Colonic mucosa (tissue), 4 donors: Measurements from ENCODE around the gene DAPK1. TPM values are rescaled to one million over a fixed set of nuclear protein-coding genes. Genes with fewer than 3 reads are reported as not detected.

ENCODE experiments used
- DNase-seq: peaks from one replicate; pipeline ENCODE4 v3.0.0-alpha.2; 2020
- H3K27ac ChIP-seq: fragments of 200-600 bp; one replicate; pipeline ENCODE4 v1.8.0; 2021
- H3K27me3 ChIP-seq: fragments of 200-600 bp; one replicate; pipeline ENCODE4 v1.8.0; 2021
- H3K36me3 ChIP-seq: fragments of 200-600 bp; one replicate; pipeline ENCODE4 v1.8.0; 2021
- H3K4me1 ChIP-seq: fragments of 200-600 bp; one replicate; pipeline ENCODE4 v1.8.0; 2021; ENCODE audit warnings: mild to moderate bottlenecking
- H3K4me3 ChIP-seq: fragments of 200-600 bp; one replicate; pipeline ENCODE4 v1.8.0; 2021
- H3K9ac ChIP-seq, 2 donors: one replicate each; pipeline ENCODE4 v1.7.0; 2013; ENCODE audit warnings: control low read depth in 2 of 2, low read depth in 2 of 2, low read length in 2 of 2
- H3K9me3 ChIP-seq: fragments of 200-600 bp; one replicate; pipeline ENCODE4 v1.8.0; 2021
- intact Hi-C: fragments of 100-400 bp; cut with DNase I; formaldehyde crosslinking; loops from one replicate; pipeline ENCODE4 v1.14.1; 2022
- total RNA-seq, 2 donors: library from RNA; stranded (reverse); fragmentation: NEBNext Ultra II Directional in 1 of 2; extraction: Animal tissue kit (Norgen Biotek cat#: 25700) in 1 of 2; gene quantifications; one replicate each; pipeline ENCODE4 v1.2.1, GENCODE V29; 2021
- TF ChIP-seq, protein P1 (sequence below): fragments of 200-600 bp; IDR thresholded peaks from one replicate; pipeline ENCODE4 v1.8.0; 2022; ENCODE audit warnings: antibody characterized with exemption, mild to moderate bottlenecking
- donor health status: healthy.
- donor health status: DM: no; HTN: no; CAD: no.
- donor health status: DM: no; HTN: no; CAD: no.

Gene DAPK1
- total RNA-seq, 2 donors from 2014 or later: 7.9 to 17.5 TPM

DNA sequence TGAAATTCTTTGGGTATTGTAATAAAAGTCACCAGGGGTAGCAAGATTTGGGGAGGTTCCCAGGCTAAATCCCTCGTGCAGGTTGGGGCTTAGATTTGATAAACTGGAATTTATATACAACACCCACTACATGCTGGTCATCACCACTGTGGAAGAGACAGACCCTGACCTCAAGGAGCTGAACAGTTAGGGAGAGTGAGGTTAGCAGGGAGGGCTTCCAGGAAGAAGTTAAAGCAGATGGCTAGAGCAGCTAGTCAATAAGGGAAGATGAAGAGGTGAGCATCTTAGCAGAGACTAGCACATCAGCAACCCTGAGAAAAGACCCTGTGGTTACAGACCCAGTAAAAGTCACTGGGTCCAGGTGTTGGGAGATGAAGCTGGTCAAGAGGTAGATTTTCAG, 234.7 kb downstream of the DAPK1 start:
- no peak overlapping the region for H3K27ac ChIP-seq
- intact Hi-C loops: no loop called here
- no peaks in the 10 kb centered on the region for H3K9me3 ChIP-seq
- H3K9ac ChIP-seq: no peak overlapping the region
- no peaks in the 10 kb centered on the region for H3K27me3 ChIP-seq
- TF ChIP-seq, protein P1, sequence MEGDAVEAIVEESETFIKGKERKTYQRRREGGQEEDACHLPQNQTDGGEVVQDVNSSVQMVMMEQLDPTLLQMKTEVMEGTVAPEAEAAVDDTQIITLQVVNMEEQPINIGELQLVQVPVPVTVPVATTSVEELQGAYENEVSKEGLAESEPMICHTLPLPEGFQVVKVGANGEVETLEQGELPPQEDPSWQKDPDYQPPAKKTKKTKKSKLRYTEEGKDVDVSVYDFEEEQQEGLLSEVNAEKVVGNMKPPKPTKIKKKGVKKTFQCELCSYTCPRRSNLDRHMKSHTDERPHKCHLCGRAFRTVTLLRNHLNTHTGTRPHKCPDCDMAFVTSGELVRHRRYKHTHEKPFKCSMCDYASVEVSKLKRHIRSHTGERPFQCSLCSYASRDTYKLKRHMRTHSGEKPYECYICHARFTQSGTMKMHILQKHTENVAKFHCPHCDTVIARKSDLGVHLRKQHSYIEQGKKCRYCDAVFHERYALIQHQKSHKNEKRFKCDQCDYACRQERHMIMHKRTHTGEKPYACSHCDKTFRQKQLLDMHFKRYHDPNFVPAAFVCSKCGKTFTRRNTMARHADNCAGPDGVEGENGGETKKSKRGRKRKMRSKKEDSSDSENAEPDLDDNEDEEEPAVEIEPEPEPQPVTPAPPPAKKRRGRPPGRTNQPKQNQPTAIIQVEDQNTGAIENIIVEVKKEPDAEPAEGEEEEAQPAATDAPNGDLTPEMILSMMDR: no peak
- no peaks in the 10 kb centered on the region for H3K36me3 ChIP-seq
- H3K4me1 ChIP-seq: no peaks in the 10 kb centered on the region
- H3K4me3 ChIP-seq: no peak overlapping the region
- no peak for DNase-seq

DNA sequence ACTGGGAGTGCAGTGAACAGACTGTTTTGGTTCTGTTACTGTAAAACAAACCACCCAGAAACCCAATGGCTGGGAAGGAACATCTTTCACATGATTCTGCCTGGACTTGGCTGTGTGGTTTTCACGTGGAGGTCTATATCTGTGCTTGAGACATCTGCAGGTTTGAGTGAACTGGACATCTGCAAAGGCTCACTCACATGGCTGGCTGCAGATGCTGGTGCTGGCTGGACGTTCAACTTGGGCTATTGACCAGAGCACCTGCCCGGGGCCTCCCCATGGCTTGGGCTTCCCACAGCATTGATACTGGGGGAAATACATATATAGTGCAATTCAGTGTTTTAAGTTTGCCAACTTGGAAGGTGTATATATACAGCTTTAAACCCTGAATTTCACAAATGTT, 235.1 kb downstream of the DAPK1 start:
- TF ChIP-seq, protein P1: no peak

DNA sequence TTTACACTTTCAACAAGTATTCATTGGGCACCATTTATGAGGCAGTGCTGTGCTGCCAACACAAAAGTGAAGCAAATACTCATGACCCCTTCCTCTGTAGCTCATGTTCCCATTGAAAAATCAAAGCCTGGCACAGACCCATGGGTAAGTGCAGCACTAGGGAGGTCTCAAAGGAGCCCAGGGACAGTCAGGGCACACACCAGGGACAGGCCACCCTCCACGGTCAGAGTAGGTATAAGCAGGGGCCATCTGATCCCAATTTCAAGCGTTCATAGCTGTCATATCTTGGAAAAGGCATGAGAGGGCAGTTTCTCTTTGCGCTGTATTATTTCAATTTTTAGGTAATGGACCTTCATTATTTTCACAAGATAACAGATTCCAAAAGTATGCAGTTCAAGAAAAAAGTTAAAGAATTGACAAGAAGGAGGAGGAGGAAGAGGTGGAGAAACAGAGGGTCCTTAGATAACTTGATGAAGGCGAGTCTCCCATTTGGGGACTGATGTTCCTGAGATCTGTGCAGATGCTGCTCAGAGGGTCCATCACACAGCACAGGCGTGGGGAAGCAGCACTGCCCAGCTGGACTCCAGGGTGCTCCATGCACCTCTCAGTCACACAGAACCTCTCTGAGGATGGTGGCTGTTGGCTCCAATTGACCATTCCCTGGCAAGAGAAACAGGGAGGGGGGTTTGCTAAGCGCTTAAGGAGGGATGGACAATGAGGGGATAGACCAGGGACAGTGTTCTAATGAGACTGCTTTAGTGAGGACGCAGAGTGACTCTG, 235.8 kb downstream of the DAPK1 start:
- no peak overlapping the region for H3K27ac ChIP-seq
- H3K36me3 ChIP-seq: no peaks in the 10 kb centered on the region
- intact Hi-C loops: no loop called here
- no peak overlapping the region for H3K4me3 ChIP-seq
- no peak for DNase-seq
- no peak overlapping the region for H3K9ac ChIP-seq
- TF ChIP-seq, protein P1: no peak
- no peaks in the 10 kb centered on the region for H3K9me3 ChIP-seq
- H3K4me1 ChIP-seq: no peaks in the 10 kb centered on the region
- H3K27me3 ChIP-seq: no peaks in the 10 kb centered on the region

More for the DNA sequence above, 235.1 kb downstream of the DAPK1 start:
- no peaks in the 10 kb centered on the region for H3K9me3 ChIP-seq
- H3K9ac ChIP-seq: no peak overlapping the region
- DNase-seq: no peak
- no peak overlapping the region for H3K4me3 ChIP-seq
- H3K36me3 ChIP-seq: no peaks in the 10 kb centered on the region
- intact Hi-C loops: no loop called here
- H3K4me1 ChIP-seq: no peaks in the 10 kb centered on the region
- no peak overlapping the region for H3K27ac ChIP-seq
- no peaks in the 10 kb centered on the region for H3K27me3 ChIP-seq

DNA sequence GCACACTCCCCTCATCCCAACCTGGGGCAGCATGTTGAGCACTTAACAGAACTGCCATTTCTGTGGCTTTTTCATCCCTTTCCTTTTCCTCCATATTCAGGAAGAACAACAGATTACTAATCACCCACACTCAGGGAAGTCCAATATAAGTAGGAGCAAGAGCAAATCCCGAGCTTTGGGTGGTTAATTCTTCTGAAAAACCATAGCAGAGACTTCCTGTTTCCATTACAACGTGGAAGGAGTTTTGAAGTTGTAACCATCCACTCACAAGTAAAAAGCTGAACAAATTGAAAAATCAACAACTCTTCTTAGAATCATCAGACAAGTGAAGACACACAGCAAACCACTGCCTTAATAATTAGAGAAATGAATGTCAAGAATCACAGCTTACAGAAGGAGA, 236.4 kb downstream of the DAPK1 start:
- Histone ChIP-seq H3K27ac (no peak overlapping the region), H3K36me3 (no peaks in the 10 kb centered on the region), H3K27me3 (no peaks in the 10 kb centered on the region), H3K4me1 (no peaks in the 10 kb centered on the region), H3K9ac (no peak overlapping the region), H3K9me3 (no peaks in the 10 kb centered on the region), H3K4me3 (no peak overlapping the region)
- DNase-seq: no peak
- TF ChIP-seq, protein P1: no peak
- intact Hi-C loops: no loop called here

DNA sequence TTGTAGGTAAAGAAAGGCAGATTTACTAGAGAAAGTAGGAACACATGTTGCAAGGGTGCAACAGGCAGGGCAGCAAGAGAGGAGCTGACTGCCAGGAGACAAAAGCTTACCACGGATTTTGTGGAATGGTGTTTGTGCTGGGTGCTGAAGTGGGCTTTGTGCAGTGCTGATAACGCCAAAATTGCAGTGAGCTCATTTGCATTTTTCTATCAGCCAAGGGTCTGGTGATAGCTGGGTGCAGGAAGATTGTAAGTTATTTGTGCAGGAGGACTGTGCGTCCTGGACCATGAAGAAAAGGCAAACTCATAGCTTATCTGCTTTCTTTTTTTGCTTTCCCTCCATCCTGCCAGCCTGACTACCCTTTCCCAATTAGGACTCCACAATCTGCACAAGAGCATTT, 241.9 kb downstream of the DAPK1 start:
- Histone ChIP-seq H3K4me1 (no peaks in the 10 kb centered on the region), H3K4me3 (no peak overlapping the region), H3K9ac (no peak overlapping the region), H3K27ac (no peak overlapping the region), H3K36me3 (no peaks in the 10 kb centered on the region), H3K27me3 (no peaks in the 10 kb centered on the region), H3K9me3 (no peaks in the 10 kb centered on the region)
- intact Hi-C loops: no loop called here
- TF ChIP-seq, protein P1: no peak
- DNase-seq: no peak
